ENCODE measurements around the gene LYAR. TPM values are rescaled to one million over a fixed set of nuclear protein-coding genes. Genes with fewer than 3 reads are reported as not detected.

Gene LYAR
- total RNA-seq, 1 donor from 2014 or later: 12.6 TPM

GRCh38 chr4:4332529-4332928 is 42.6 kb upstream of the LYAR start:
- no peak overlapping the region for H3K27ac Mint-ChIP-seq
- H3K36me3 Mint-ChIP-seq: no peaks in the 10 kb centered on the region
- TF ChIP-seq CTCF (IDR thresholded peaks at IDR 0.05; ENCODE audit: unreplicated experiment): no peak
- no peak overlapping the region for H3K4me3 Mint-ChIP-seq
- H3K4me1 Mint-ChIP-seq: no peaks in the 10 kb centered on the region
- no peaks in the 10 kb centered on the region for H3K9me3 Mint-ChIP-seq
- DNase-seq (ENCODE audit: low spot score in 2 of 2, unreplicated experiment in 2 of 2): no peak
- peaks cover 10% of the 10 kb centered on the region for H3K27me3 Mint-ChIP-seq (ENCODE audit: low read depth)

- peaks cover 2% of the 10 kb centered on the region for H3K27me3 Mint-ChIP-seq (ENCODE audit: low read depth)
- DNase-seq (ENCODE audit: low spot score in 2 of 2, unreplicated experiment in 2 of 2): no peak
- no peak for TF ChIP-seq CTCF (IDR thresholded peaks at IDR 0.05; ENCODE audit: unreplicated experiment)
- no peaks in the 10 kb centered on the region for H3K4me1 Mint-ChIP-seq
- no peak overlapping the region for H3K27ac Mint-ChIP-seq
- no peaks in the 10 kb centered on the region for H3K9me3 Mint-ChIP-seq
- no peak overlapping the region for H3K4me3 Mint-ChIP-seq
- no peaks in the 10 kb centered on the region for H3K36me3 Mint-ChIP-seq
Observed at GRCh38 chr4:4330794-4331193, 40.8 kb upstream of the LYAR start.

- Mint-ChIP-seq H3K9me3 (no peaks in the 10 kb centered on the region), H3K27me3 (ENCODE audit: low read depth) (no peaks in the 10 kb centered on the region), H3K4me3 (no peak overlapping the region), H3K27ac (no peak overlapping the region), H3K36me3 (no peaks in the 10 kb centered on the region), H3K4me1 (no peaks in the 10 kb centered on the region)
- DNase-seq (ENCODE audit: low spot score in 2 of 2, unreplicated experiment in 2 of 2): no peak
- no peak for TF ChIP-seq CTCF (IDR thresholded peaks at IDR 0.05; ENCODE audit: unreplicated experiment)
Observed at GRCh38 chr4:4329496-4329895, 39.5 kb upstream of the LYAR start.

GRCh38 chr4:4328840-4329239 is 38.9 kb upstream of the LYAR start:
- DNase-seq (ENCODE audit: low spot score in 2 of 2, unreplicated experiment in 2 of 2): no peak
- Mint-ChIP-seq H3K9me3 (no peaks in the 10 kb centered on the region), H3K27me3 (ENCODE audit: low read depth) (no peaks in the 10 kb centered on the region), H3K36me3 (no peaks in the 10 kb centered on the region), H3K4me3 (no peak overlapping the region), H3K27ac (no peak overlapping the region), H3K4me1 (peaks cover 2% of the 10 kb centered on the region)
- TF ChIP-seq CTCF (IDR thresholded peaks at IDR 0.05; ENCODE audit: unreplicated experiment): no peak

GRCh38 chr4:4328206-4328605 is 38.3 kb upstream of the LYAR start:
- no peak for TF ChIP-seq CTCF (IDR thresholded peaks at IDR 0.05; ENCODE audit: unreplicated experiment)
- H3K4me3 Mint-ChIP-seq: no peak overlapping the region
- H3K27ac Mint-ChIP-seq: no peak overlapping the region
- H3K4me1 Mint-ChIP-seq: peaks cover 5% of the 10 kb centered on the region
- H3K9me3 Mint-ChIP-seq: no peaks in the 10 kb centered on the region
- H3K27me3 Mint-ChIP-seq (ENCODE audit: low read depth): no peaks in the 10 kb centered on the region
- no peak for DNase-seq (ENCODE audit: low spot score in 2 of 2, unreplicated experiment in 2 of 2)
- no peaks in the 10 kb centered on the region for H3K36me3 Mint-ChIP-seq

GRCh38 chr4:4327652-4328121 is 37.7 kb upstream of the LYAR start:
- no peak for DNase-seq (ENCODE audit: low spot score in 2 of 2, unreplicated experiment in 2 of 2)
- Mint-ChIP-seq H3K27me3 (ENCODE audit: low read depth) (no peaks in the 10 kb centered on the region), H3K27ac (no peak overlapping the region), H3K4me3 (no peak overlapping the region), H3K9me3 (no peaks in the 10 kb centered on the region), H3K4me1 (peaks cover 5% of the 10 kb centered on the region), H3K36me3 (peaks cover 1% of the 10 kb centered on the region)
- TF ChIP-seq CTCF (IDR thresholded peaks at IDR 0.05; ENCODE audit: unreplicated experiment): no peak
